ELF-1 (cell line): ENCODE data around the gene AKAP17A.
"Not testable (repeated sequence)": the region's sequence is repeated elsewhere in the genome, so short reads cannot be mapped to it uniquely, and the experiment has no call there.

Source experiments
- DNase-seq: peaks from one replicate; pipeline ENCODE4 v3.0.0-alpha.2; 2016; ENCODE audit warnings: low read depth, low spot score

Gene AKAP17A

GRCh38 chrX:1602299-1602698 is 10.9 kb downstream of the AKAP17A start:
- DNase-seq, result no peak

DNA sequence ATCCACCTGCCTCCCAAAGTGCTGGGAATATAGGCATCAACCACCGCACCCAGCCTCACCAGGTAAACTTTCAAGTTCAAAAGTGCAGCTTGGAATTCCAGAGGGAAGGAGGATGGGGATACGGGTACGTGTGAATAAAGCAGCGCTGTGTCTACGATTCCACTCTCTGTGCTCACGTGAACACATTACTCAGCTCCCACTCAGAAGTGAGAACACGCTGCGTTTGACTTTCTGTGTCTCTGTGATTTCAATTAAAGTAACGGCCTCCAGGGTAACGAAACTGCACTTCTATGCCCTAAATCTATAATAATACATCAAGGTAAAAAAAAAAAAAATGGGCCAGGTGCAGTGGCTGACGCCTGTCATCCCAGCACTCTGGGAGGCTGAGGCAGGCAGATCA is 15.1 kb downstream of the AKAP17A start:
- DNase-seq, result no peak

DNA sequence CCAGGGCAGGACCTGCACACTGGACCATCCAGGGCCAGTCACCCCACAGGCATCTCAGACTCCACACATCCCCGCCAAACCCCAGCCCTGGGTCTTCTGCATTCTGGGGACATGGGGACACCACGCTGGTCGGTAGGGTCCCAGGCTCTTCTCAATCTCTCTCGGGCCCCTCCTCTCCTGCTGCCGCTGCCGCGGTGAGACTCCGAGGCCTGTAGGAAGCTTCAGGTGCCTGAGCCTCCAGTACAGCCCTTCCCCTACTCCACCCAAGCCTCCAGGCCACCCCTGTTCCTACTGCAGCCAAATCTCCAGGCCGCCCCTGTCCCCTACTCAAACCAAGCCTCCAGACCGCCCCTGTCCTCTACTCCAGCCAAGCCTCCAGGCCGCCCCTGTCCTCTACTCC is 17.9 kb downstream of the AKAP17A start:
- peak; percentile 55 for DNase-seq

- peak; percentile 51 for DNase-seq
Measured at GRCh38 chrX:1609762-1610161, 18.4 kb downstream of the AKAP17A start.

GRCh38 chrX:1610166-1610565 is 18.8 kb downstream of the AKAP17A start:
- no peak for DNase-seq

GRCh38 chrX:1610736-1611135 is 19.3 kb downstream of the AKAP17A start:
- no peak for DNase-seq

GRCh38 chrX:1612641-1613286 is 21.4 kb downstream of the AKAP17A start:
- DNase-seq, result no peak

GRCh38 chrX:1614927-1615326 is 23.5 kb downstream of the AKAP17A start, which contains the start of gene ASMT:
TSS of gene ASMT (plus strand) at chrX:1615059. CDS start at chrX:1615200, 141 bp downstream.
- DNase-seq, result peak; percentile 50

DNA sequence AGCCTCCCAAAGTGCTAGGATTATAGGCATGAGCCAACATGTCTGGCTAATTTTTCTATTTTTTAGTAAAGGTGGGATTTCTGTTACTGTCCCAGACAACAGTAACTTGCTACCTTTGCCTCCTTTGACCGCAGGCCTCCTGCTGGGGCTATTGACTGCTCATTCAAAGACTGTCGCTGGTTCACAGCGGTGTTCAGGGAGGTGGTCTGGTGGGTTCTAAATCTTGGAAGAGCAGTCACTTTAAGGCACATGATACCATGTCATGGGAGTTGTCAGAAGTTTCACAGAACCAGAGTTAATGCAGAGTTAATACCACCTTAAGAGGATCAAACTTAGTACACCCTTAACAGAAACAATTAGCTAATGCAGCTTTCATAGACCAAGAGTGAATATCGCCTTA is 27.3 kb downstream of the AKAP17A start:
- peak; percentile 73 for DNase-seq

- DNase-seq, result no peak
Measured at GRCh38 chrX:1623691-1624090, 32.3 kb downstream of the AKAP17A start.

GRCh38 chrX:1624158-1624860 is 32.9 kb downstream of the AKAP17A start:
- DNase-seq, result not testable (repeated sequence)

GRCh38 chrX:1624861-1625215 is 33.4 kb downstream of the AKAP17A start:
- DNase-seq, result not testable (repeated sequence)

DNA sequence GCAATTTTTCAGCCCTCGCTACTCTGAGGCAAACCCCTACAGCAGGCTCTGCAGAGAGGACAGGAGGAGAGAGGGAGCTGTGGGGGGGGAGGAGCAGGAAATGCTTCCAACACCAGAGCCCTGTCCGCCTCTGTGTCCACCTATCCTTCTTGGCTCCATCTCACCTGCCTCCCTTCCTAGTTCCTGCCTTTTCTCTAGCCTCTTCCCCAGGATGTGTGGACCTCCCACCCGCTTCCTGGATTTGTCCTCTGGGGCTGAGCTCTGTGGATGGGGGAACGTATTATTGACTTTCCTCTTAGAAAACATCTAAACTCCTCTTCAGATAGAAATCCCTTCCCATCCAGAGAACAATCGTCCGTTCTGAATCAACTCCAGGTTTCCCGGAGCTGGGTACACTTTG is 37.8 kb downstream of the AKAP17A start:
- no peak for DNase-seq

GRCh38 chrX:1646009-1646408 is 54.6 kb downstream of the AKAP17A start:
- DNase-seq, result no peak

DNA sequence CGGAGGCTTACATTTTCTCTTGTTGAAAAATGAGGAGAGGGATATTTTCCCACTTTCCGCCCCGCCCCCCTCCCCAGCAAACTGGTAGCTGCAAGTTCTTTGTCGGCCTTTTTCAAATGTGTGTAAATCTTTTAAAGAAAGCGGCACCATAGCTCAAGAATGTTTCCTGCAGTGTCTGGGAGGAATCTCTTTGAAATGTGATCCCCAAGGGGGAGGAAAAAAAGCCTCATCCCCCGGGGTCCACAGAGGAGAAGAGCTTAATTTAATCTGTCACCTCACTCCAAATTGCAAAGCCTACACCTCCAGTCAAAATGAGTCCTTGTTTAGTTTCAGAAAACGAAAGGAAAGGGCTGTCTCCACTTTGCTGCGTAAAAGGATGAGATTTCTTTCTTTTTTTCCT is 58.2 kb downstream of the AKAP17A start:
- peak; percentile 89 for DNase-seq
